Panc1 (cell line): ENCODE data around the gene LIPA. TPM values are rescaled to one million over a fixed set of nuclear protein-coding genes. Genes with fewer than 3 reads are reported as not detected.
"Not testable (repeated sequence)": the region's sequence is repeated elsewhere in the genome, so short reads cannot be mapped to it uniquely, and the experiment has no call there.

Experiments
- ATAC-seq: fragments of 200-7000 bp; cut with Tn5 transposase; 2 replicates; pipeline ENCODE4 v1.9.1; 2020; ENCODE audit warnings: mild to moderate bottlenecking, moderate library complexity
- BruUV-seq: library from RNA; stranded (reverse); fragments of 400-500 nt; replicated peaks from 2 replicates; lab custom pipeline; 2021; lab: Mats Ljungman, UMichigan
- CTCF ChIA-PET: fragments of 300-600 bp; sonication (Branson Sonifier 250); formaldehyde crosslinking; loops from one replicate; lab custom pipeline; 2022; ENCODE audit warnings: antibody characterized with exemption; lab: Charles Lee
- POLR2A ChIA-PET: fragments of 300-600 bp; sonication (Branson Sonifier 250); formaldehyde crosslinking; loops from one replicate; lab custom pipeline; 2022; ENCODE audit warnings: antibody characterized with exemption; lab: Charles Lee
- DNase-seq: peaks from one replicate; pipeline ENCODE4 v3.0.0-alpha.2; 2010; ENCODE audit warnings: low read depth, low spot score
- H3K27ac ChIP-seq: 2 replicates; pipeline ENCODE4 v1.5.1; 2011; ENCODE audit warnings: mild to moderate bottlenecking, low read length, inconsistent platforms
- H3K27me3 ChIP-seq: fragments of 200-500 bp; sonication (Bioruptor generic); 2 replicates; pipeline ENCODE4 v1.6.0; 2014; ENCODE audit warnings: low read length, inconsistent platforms; ENCODE audit not compliant: control insufficient read depth, insufficient read depth
- H3K36me3 ChIP-seq: fragments of 200-500 bp; sonication (Bioruptor generic); 2 replicates; pipeline ENCODE4 v1.5.1; 2014; ENCODE audit warnings: inconsistent platforms, mild to moderate bottlenecking, low read length, moderate library complexity; ENCODE audit not compliant: control insufficient read depth, insufficient read depth
- H3K4me1 ChIP-seq: 2 replicates; pipeline ENCODE4 v1.5.1; 2011; ENCODE audit warnings: inconsistent platforms, mild to moderate bottlenecking, low read length, moderate library complexity; ENCODE audit not compliant: control insufficient read depth, insufficient read depth
- H3K4me3 ChIP-seq, 2 experiments: 2 replicates each; pipeline ENCODE4 v1.5.1; 2011 to 2012; ENCODE audit warnings: low read depth in 2 of 2, low read length in 2 of 2, mild to moderate bottlenecking in 2 of 2, inconsistent platforms in 1 of 2, moderate library complexity in 1 of 2
- H3K9me3 ChIP-seq: fragments of 200-500 bp; sonication (Bioruptor generic); 2 replicates; pipeline ENCODE4 v1.5.1; 2014; ENCODE audit warnings: low read depth, mild to moderate bottlenecking, inconsistent platforms, low read length, moderate library complexity; ENCODE audit not compliant: control insufficient read depth, insufficient read depth
- CTCF ChIP-seq: fragments of 450-650 bp; IDR thresholded peaks from 2 replicates; pipeline ENCODE4 v1.5.1; 2017; ENCODE audit warnings: mild to moderate bottlenecking
- POLR2AphosphoS5 ChIP-seq: IDR thresholded peaks from 2 replicates; pipeline ENCODE4 v1.6.1; 2012; ENCODE audit warnings: mild to moderate bottlenecking, low read depth, low read length, moderate library complexity
- SIN3A ChIP-seq: IDR thresholded peaks from 2 replicates; pipeline ENCODE4 v1.6.1; 2012; ENCODE audit warnings: low read depth, mild to moderate bottlenecking, low read length, moderate library complexity, borderline replicate concordance; ENCODE audit not compliant: insufficient read depth
- TCF7L2 ChIP-seq: IDR thresholded peaks from 2 replicates; pipeline ENCODE4 v1.6.1; 2011; ENCODE audit warnings: mild to moderate bottlenecking, low read depth, low read length, inconsistent platforms
- in situ Hi-C: cut with HindIII; loops from 2 replicates; pipeline ENCODE4 v1.10.0; 2016; ENCODE audit warnings: low sequenced_read_pairs, low pct_unique_long_range_greater_than_20kb
- intact Hi-C: fragments of 100-400 bp; cut with micrococcal nuclease; formaldehyde crosslinking; loops from one replicate; pipeline ENCODE4 v1.10.0; 2022; ENCODE audit not compliant: unreplicated experiment
- total RNA-seq: library from RNA; stranded (reverse); gene quantifications from one replicate; pipeline ENCODE4 v1.2.1, GENCODE V29; 2021; ENCODE audit not compliant: unreplicated experiment
- TF ChIP-seq, protein P1 (sequence below), 2 experiments: IDR thresholded peaks; 2 replicates each; pipeline ENCODE4 v1.6.1; 2011 to 2012; ENCODE audit warnings: low read depth in 2 of 2, control low read depth in 1 of 2, low read length in 1 of 2, mild to moderate bottlenecking in 1 of 2, moderate library complexity in 1 of 2; ENCODE audit not compliant: insufficient read depth in 1 of 2

The LIPA gene
- total RNA-seq, 1 experiment from 2014 or later, result 172 TPM

DNA sequence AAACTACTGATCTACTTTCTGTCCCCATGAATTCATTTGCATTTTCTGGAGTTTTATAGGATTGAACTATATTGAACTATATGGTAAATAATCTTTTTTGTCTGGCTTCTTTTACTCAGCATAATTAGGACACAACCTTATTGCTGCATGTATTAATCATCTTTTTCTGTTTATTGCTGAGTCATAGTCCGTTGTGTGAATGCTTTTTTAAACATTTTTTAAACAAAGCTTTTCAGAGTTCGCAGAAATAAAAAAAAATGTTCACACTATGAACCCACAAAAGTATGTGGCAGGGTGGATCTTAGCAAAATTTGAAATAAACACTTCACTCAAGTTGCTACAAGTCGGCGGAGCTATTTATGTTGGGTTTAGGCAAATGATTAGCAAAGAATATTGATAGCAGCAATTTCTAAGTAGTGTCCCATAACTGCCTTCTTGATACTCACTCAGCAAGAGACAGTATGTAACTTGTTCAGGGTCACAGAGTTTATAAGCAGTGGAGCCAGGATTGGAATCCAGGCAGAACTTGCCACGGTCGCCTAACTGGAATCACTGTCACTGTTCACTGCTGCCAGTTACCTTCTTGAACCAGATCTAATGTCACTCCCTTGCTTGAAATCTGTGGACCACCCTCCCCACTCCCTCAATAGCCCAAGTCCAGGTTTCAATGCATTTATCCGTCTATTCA lies 50.1 kb downstream of the LIPA start:
- intact Hi-C loops (no loop called here), in situ Hi-C loops (loop anchor here (25.0 kb wide), 1 partner anchor 189 kb away; no protein-coding TSS in a partner anchor)
- no TSS peak for BruUV-seq
- CTCF ChIA-PET, result interaction anchor here (0.6 kb wide), 1 partner anchor 201 kb away, joined by 3 read pairs; no protein-coding TSS in a partner anchor
- DNase-seq, result no peak
- POLR2A ChIA-PET, result no interaction called here
- Histone ChIP-seq H3K4me3 (no peak overlapping the region), H3K36me3 (no peaks in the 10 kb centered on the region), H3K4me1 (no peaks in the 10 kb centered on the region), H3K9me3 (no peaks in the 10 kb centered on the region), H3K27ac (no peak overlapping the region), H3K27me3 (peaks cover 17% of the 10 kb centered on the region)
- no peak for TF ChIP-seq TCF7L2
- TF ChIP-seq, protein P1, sequence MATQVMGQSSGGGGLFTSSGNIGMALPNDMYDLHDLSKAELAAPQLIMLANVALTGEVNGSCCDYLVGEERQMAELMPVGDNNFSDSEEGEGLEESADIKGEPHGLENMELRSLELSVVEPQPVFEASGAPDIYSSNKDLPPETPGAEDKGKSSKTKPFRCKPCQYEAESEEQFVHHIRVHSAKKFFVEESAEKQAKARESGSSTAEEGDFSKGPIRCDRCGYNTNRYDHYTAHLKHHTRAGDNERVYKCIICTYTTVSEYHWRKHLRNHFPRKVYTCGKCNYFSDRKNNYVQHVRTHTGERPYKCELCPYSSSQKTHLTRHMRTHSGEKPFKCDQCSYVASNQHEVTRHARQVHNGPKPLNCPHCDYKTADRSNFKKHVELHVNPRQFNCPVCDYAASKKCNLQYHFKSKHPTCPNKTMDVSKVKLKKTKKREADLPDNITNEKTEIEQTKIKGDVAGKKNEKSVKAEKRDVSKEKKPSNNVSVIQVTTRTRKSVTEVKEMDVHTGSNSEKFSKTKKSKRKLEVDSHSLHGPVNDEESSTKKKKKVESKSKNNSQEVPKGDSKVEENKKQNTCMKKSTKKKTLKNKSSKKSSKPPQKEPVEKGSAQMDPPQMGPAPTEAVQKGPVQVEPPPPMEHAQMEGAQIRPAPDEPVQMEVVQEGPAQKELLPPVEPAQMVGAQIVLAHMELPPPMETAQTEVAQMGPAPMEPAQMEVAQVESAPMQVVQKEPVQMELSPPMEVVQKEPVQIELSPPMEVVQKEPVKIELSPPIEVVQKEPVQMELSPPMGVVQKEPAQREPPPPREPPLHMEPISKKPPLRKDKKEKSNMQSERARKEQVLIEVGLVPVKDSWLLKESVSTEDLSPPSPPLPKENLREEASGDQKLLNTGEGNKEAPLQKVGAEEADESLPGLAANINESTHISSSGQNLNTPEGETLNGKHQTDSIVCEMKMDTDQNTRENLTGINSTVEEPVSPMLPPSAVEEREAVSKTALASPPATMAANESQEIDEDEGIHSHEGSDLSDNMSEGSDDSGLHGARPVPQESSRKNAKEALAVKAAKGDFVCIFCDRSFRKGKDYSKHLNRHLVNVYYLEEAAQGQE (IDR thresholded peaks at IDR 0.05; ENCODE audit: insufficient read depth in 1 of 2, low read depth in 2 of 2, low read length in 1 of 2), result no peak
- no peak for TF ChIP-seq POLR2AphosphoS5
- no peak for TF ChIP-seq CTCF
- TF ChIP-seq SIN3A, result no peak
- ATAC-seq, result no peak

GRCh38 chr10:89197473-89197872 lies 54.1 kb downstream of the LIPA start:
- ATAC-seq, result no peak
- no peaks in the 10 kb centered on the region for H3K36me3 ChIP-seq
- TF ChIP-seq CTCF, result no peak
- intact Hi-C loops (no loop called here), in situ Hi-C loops (no loop called here)
- no peak overlapping the region for H3K27ac ChIP-seq
- POLR2A ChIA-PET, result no interaction called here
- CTCF ChIA-PET, result interaction anchor here (0.6 to 0.7 kb wide), 3 partner anchors 14 to 267 kb away, joined by 3 to 9 read pairs (median 5); no protein-coding TSS in a partner anchor
- H3K9me3 ChIP-seq, result no peaks in the 10 kb centered on the region
- no TSS peak for BruUV-seq
- H3K27me3 ChIP-seq, result no peaks in the 10 kb centered on the region; the same call in 1 of the 2 replicates
- no peak overlapping the region for H3K4me3 ChIP-seq
- no peak for DNase-seq
- H3K4me1 ChIP-seq, result no peaks in the 10 kb centered on the region

DNA sequence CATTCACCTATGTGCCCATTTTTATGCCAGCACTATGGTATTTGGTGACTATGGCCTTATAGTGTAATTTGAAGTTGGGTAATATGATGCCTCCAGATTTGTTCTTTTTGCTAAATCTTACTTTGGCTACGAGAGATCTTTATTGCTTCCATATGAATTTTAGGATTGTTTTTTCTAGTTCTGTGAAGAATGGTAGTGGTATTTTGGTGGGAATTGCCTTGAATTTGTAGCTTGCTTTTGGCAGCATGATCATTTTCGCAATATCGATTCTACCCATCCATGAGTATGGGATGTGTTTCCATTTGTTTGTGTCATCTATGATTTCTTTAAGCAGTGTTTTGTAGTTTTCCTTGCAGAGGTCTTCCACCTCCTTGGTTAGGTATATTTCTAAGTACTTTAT lies 60.3 kb downstream of the LIPA start:
- CTCF ChIA-PET, ATAC-seq, H3K4me3 ChIP-seq, H3K27me3 ChIP-seq, H3K36me3 ChIP-seq, intact Hi-C loops, BruUV-seq, in situ Hi-C loops, POLR2A ChIA-PET, H3K9me3 ChIP-seq, H3K27ac ChIP-seq, H3K4me1 ChIP-seq, DNase-seq: not testable (repeated sequence)
